Fibroblast of villous mesenchyme (primary cell): ENCODE data around the gene ARID1A. TPM values are rescaled to one million over a fixed set of nuclear protein-coding genes. Genes with fewer than 3 reads are reported as not detected.
"Not testable (repeated sequence)": the region's sequence is repeated elsewhere in the genome, so short reads cannot be mapped to it uniquely, and the experiment has no call there.

Source experiments
- DNase-seq: peaks from one replicate; pipeline ENCODE4 v3.0.0-alpha.2; 2010; ENCODE audit warnings: low read depth
- H3K4me3 ChIP-seq: 2 replicates; pipeline ENCODE4 v1.5.1; 2011; ENCODE audit warnings: low read depth, mild to moderate bottlenecking, low read length
- total RNA-seq: library from RNA; depleted of rRNA; stranded (reverse); fragments of >200 nt; gene quantifications from 2 replicates; pipeline ENCODE4 v1.2.3, GENCODE V29; 2012
- TF ChIP-seq, protein P1 (sequence below): IDR thresholded peaks from 2 replicates; pipeline ENCODE4 v1.5.1; 2012; ENCODE audit warnings: low read depth, mild to moderate bottlenecking, low read length; ENCODE audit not compliant: insufficient read depth

ARID1A gene
- total RNA-seq, 1 donor, result 31.1 TPM

DNA sequence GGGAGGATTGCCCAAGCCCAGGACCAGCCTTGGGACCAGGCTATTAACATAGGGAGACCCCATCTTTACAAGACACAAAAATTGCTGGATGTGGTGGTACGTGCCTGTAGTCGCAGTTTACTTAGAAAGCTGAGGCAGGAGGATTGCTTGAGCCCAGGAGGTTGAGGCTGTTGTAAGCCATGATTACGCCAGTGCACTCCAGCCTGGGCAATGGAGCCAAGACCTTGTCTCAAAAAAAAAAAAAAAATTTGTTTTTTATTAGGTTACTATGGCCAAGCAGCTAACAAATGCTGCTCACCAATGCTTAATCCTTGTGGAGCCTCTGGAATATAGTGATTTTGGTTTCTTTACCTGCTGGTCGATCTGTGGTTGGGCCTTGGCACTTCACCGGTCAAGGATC lies 8.8 kb downstream of the ARID1A start:
- H3K4me3 ChIP-seq, result no peak overlapping the region
- DNase-seq, result no peak
- TF ChIP-seq, protein P1, sequence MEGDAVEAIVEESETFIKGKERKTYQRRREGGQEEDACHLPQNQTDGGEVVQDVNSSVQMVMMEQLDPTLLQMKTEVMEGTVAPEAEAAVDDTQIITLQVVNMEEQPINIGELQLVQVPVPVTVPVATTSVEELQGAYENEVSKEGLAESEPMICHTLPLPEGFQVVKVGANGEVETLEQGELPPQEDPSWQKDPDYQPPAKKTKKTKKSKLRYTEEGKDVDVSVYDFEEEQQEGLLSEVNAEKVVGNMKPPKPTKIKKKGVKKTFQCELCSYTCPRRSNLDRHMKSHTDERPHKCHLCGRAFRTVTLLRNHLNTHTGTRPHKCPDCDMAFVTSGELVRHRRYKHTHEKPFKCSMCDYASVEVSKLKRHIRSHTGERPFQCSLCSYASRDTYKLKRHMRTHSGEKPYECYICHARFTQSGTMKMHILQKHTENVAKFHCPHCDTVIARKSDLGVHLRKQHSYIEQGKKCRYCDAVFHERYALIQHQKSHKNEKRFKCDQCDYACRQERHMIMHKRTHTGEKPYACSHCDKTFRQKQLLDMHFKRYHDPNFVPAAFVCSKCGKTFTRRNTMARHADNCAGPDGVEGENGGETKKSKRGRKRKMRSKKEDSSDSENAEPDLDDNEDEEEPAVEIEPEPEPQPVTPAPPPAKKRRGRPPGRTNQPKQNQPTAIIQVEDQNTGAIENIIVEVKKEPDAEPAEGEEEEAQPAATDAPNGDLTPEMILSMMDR, result no peak

GRCh38 chr1:26705227-26705626 lies 9.4 kb downstream of the ARID1A start:
- DNase-seq, H3K4me3 ChIP-seq: not testable (repeated sequence)

DNA sequence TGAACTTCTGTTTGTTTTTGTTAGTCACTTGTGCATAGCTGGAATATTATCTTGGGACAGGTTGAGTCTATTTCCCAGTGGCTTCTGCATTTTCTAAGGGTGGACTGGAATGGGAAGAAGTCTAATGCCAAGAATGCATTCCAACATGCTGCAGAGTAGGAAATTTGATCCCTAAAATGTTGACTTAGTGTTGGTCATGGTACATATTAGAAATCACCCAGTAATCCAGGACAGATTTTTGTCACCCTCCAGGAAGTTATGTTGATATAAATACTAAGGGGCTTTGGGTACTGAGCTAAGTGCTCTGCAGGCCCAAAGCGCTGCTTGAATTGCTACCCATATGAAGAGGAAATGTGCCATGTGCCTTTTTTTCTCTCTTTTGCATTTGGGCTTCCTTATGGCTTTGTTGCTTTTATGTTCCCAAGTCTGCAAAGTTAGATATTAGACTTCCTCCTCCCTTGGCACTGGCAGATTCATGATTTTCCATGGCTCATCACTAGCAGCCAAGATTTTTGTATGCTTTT lies 10.0 kb downstream of the ARID1A start:
- DNase-seq, result peak; percentile 55
- no peak overlapping the region for H3K4me3 ChIP-seq
- TF ChIP-seq, protein P1, result no peak

DNA sequence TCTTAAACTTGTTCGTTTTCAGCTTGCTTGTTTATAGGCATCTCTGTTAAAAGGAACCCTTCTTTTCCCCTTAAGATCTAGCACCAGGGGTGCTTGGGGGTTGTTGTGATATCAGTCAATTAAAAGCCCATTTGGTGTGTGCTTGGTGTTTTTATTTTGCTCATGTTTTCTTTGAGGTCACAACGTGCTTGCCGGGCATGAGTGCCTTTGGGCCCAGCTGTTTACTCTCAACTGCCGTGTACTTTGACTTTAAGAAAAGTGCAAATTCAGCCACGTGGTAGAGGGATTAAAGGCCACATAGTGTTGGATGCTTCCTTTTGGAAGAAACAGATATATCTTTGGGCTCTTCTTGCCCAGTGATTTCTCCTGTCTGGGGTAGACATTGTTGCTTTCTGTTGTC lies 10.5 kb downstream of the ARID1A start:
- TF ChIP-seq, protein P1, result no peak
- H3K4me3 ChIP-seq, result no peak overlapping the region
- DNase-seq, result peak; percentile 57

- TF ChIP-seq, protein P1, result no peak
- no peak overlapping the region for H3K4me3 ChIP-seq
- no peak for DNase-seq
Measured at GRCh38 chr1:26710811-26711210, 15.0 kb downstream of the ARID1A start.

GRCh38 chr1:26711777-26712176 lies 16.0 kb downstream of the ARID1A start:
- no peak for DNase-seq
- no peak overlapping the region for H3K4me3 ChIP-seq
- TF ChIP-seq, protein P1, result no peak

- H3K4me3 ChIP-seq, result no peak overlapping the region
- TF ChIP-seq, protein P1, result no peak
- DNase-seq, result peak; percentile 60
Measured at GRCh38 chr1:26717017-26717491, 21.2 kb downstream of the ARID1A start.

DNA sequence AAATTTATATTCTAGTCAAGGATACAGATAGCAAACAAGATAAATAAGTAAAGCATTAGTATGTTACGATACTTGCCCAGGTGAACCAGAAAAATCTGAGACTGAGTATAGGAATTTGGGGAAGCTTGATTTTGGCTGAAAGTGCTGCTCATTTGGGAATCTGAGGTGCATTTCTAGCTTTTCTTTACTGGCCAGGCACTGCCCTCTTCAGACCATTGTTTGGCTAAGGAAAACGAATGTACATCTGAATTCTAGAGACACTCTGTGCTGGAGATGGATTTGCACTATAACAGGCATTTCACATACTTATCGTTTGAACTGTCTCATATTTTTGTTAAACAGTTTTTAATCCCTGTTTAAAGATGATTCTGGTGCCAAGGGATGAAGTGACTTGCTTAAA lies 23.4 kb downstream of the ARID1A start:
- DNase-seq, result no peak
- TF ChIP-seq, protein P1, result peak; percentile 8
- H3K4me3 ChIP-seq, result no peak overlapping the region
